Right renal cortex interstitium (tissue), 3 donors: ENCODE data around the gene PIP4K2A. TPM values are rescaled to one million over a fixed set of nuclear protein-coding genes. Genes with fewer than 3 reads are reported as not detected.
"Not testable (repeated sequence)": the region's sequence is repeated elsewhere in the genome, so short reads cannot be mapped to it uniquely, and the experiment has no call there.

Source experiments
- DNase-seq, 3 donors: peaks; one replicate each; pipeline ENCODE4 v3.0.0-alpha.2; 2013; ENCODE audit warnings: low read depth in 3 of 3, low spot score in 2 of 3
- polyA plus RNA-seq, 3 donors: library from polyadenylated mRNA; unstranded; fragments of 120-200 nt; gene quantifications; one replicate each; pipeline ENCODE4 v1.2.1, GENCODE V29; 2013; ENCODE audit not compliant: insufficient read length in 3 of 3

Gene PIP4K2A
- polyA plus RNA-seq, 3 donors: 25.9 to 28.9 (median 28.6) TPM

DNA sequence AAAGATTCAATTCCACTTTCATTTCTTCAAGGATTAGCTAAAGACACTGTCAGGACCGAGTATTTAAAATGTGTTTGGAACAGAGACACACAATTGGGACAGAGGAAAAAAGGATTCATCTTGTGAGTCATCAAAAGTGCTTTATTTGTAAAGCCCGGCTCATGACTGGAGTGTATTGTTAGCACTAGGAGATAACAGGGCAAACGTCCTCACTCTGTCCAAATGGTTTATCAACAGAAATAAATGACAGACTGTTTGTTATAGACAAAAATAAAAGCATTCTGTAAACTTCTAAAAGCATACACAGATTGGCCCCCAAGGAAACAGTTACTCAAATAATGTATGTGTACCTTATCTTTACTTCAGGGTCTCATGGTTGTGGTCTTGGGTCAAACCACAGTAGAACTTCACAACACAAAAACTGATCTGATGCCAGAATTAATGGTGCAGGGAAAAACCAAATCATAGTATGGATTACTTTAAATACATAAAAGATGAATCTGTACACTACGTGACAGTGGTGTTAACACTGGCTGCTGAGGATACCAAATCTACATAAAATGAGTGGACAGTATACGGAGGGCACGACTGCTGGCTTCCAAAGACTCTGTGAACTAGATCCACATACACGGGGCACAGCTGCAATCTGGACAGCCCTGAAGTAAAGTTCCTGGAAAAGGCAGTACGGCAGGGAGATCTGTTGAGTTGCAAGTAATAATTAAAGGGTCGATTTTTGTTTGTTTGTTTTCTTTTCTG, 179.4 kb downstream of the PIP4K2A start:
- no peak for DNase-seq

DNA sequence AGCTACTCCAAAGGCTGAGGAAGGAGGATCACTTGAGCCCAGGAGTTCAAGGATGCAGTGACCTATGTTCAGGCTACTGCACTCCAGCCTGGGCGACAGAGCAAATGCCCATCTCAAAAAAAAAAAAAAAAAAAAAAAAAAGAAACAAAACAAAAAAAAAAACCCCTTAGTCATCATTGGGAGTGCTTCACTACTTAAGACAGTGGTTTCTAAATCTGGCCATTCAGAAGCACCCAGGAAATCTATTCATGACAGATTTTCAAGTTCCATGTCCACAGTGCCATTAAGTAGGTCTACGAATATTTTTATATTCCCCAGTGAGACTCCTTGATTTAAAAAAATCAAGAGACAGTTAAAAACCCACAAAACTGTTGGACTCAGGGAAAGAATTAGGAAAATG, 182.9 kb downstream of the PIP4K2A start:
- DNase-seq: no peak

- DNase-seq: no peak
Observed at GRCh38 chr10:22531008-22531407, 183.4 kb downstream of the PIP4K2A start.

DNA sequence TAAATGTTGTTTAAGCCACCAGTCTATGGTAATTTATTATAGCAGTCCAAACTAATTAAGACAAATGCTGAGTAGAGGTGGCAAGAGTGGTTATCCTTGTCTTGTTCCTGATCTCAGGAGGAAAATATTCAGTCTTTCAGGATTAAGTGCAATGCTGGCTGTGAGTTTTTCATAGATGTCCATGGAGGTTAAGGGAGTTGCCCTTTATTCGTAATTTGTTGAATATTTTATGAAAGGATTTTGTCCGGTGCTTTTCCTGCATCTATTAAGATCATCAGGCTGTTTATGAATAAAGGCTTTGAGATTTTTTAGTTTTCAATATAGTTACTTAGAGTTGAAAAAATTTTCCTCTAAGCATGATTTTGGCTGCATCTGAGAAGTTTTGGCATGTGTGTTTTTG, 186.9 kb downstream of the PIP4K2A start:
- no peak for DNase-seq

DNA sequence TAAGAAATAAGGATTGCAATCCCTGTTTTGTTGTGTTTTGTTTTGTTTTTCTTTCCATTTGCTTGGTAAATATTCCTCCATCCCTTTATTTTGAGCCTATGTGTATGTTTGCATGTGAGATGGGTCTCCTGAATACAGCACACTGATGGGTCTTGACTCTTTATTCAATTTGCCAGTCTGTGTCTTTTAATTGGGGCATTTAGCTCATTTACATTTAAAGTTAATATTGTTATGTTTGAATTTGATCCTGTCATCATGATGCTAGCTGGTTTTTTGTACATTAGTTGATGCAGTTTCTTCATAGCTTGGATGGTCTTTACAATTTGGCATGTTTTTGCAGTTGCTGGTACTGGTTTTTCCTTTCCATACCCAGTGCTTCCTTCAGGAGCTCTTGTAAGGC, 190.0 kb downstream of the PIP4K2A start:
- not testable (repeated sequence) for DNase-seq

- not testable (repeated sequence) for DNase-seq
Observed at GRCh38 chr10:22520645-22521044, 193.7 kb downstream of the PIP4K2A start.

- no peak for DNase-seq
Observed at GRCh38 chr10:22518167-22518724, 196.1 kb downstream of the PIP4K2A start.

DNA sequence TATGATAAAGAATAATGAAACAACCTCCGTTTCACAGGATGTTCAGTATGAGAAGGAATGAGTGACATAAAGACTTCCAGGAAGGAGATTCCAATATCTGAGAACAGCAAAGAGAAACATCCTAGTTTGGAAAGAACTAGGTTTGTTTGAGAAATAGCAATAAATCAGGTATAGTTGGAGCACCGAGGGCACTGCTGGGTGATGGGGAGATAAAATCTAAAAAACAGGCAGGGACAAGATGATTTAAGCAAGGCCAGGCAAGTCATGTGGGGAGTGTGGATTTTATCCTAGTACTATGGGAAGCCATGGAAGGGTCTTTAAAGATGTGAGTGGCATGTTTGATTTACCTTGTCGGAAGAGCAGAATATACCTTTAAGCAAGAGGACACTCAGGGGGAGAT, 199.4 kb downstream of the PIP4K2A start:
- no peak for DNase-seq

GRCh38 chr10:22514414-22514758, 200.0 kb downstream of the PIP4K2A start:
- not testable (repeated sequence) for DNase-seq

- DNase-seq: not testable (repeated sequence)
Observed at GRCh38 chr10:22513483-22514413, 200.6 kb downstream of the PIP4K2A start.

DNA sequence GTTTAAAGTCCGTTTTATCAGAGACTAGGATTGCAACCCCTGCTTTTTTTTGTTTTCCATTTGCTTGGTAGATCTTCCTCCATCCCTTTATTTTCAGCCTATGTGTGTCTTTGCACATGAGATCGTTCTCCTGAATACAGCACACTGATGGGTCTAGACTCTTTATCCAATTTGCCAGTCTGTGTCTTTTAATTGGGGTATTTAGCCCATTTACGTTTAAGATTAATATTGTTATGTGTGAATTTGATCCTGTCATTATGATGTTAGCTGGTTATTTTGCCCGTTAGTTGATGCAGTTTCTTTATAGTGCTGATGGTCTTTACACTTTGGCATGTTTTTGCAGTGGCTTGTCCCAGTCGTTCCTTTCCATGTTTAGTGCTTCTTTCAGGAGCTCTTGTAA, 202.4 kb downstream of the PIP4K2A start:
- DNase-seq: not testable (repeated sequence)

DNA sequence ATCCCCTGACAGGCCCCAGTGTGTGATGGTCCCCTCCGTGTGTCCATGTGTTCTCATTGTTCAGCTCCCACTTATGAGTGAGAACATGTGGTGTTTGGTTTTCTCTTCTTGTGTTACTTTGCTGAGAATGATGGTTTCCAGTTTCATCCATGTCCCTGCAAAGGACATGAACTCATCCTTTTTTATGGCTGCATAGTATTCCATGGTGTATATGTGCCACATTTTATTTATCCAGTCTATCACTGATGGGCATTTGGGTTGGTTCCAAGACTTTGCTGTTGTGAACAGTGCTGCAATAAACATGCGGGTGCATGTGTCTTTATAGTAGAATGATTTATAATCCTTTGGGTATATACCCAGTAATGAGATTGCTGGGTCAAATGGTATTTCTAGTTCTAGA, 206.2 kb downstream of the PIP4K2A start:
- DNase-seq: not testable (repeated sequence)

DNA sequence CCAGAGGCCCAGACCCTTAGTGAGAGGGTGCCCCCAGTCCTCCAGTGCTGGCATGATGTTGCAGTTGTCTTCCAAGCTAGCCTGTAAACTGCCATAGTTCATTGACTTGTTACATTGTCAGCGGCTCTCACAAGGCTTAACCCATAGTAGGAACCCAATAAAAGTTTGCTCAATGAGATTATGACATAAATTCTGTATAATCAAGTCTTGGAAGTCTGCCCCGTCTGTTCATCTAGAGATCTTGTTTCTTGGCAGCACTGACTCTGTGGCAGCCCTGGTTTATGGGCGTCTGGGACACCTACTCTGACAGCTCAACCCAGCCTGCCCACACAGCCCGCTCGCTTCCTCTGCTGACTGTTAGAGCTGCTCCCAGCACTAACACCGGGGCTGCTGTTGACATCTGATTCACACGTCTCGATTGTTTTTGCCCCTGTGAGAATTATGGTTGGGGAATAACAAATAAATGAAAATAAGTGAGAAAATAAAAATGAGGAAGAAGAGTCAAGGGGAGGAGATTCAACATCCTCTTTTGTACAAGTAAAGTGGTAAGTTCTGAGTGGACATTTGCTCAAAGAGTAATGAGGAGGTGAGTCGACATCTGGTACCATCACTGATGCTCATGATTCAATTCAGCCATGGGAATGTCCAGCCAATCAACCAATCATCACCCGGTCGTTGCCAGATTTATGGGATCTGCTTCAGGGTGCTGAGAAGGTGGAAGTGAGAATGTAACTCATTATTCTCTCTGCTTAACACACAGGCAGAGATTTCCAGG, 208.3 kb downstream of the PIP4K2A start:
- no peak for DNase-seq

DNA sequence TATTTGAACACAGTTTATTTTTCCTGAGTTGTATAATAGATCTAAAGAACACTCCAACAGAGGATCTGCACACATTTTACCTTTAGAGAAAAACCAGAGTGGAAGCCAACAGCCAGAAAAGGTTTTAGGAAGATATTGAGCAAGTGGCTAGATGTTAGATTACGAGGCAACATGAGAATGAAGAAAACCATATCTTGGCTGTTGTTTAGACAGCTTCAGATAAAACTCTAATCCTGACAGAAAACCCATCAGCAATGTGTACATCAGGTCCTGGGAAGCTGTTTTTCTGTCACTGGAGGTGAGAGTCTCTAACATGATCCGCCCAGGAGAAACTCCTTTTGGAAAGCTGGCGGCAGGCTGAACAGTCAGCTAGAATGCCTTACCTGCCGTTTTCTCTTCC, 209.6 kb downstream of the PIP4K2A start:
- no peak for DNase-seq

DNA sequence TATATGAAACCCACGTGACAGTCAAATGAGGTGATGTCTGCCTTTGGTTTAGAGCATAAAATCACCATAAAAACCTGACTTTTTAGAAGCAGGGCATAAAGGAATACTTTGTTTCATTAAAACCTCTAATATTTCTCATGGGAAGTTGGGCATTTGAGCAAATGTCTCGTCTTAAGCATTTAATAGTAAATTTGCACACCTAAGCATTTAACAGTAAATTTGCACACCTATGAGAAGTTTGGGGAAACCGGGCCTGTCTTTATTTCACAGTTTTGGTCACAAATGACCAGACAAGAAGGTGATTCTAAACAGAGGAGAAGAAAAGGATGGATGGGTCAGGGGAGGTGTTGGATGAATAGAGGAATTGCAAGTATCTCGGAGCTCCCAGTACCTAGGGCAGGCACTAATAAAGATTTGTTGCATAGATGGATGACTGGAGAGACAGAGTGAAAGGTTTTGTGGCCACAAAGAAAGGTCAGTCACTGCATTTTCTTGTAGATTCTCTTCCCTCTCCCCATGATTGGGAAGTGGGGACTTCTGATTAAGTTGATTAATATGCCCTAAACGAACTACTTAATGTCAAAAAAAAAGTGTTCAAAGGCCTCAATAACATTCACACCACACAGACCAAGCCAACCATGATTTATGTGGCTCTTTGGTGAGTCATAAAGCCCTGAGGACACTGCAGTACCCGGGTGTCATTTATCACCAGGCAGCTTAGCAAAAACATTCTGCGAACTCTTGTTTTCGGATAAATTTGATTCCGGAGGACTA, 210.9 kb downstream of the PIP4K2A start:
- no peak for DNase-seq

- DNase-seq: no peak
Observed at GRCh38 chr10:22501863-22502262, 212.5 kb downstream of the PIP4K2A start.

DNA sequence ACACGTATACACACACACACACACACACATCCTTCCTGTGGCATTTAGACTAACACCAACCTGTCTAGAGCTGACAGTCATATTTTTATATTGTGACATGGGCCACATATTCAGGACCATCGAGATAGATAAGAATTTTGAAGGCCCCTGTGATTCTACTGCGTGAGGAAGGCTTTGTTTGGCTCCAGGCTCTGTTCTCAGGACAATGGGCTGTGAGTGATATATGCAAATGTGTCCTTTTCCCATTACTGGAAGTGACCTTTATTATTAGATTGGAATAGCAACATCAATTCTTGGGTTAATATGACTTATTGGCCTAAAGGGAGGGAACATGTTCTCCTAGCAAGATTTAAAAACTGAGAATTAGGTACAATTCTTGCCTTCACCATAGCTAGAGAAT, 213.0 kb downstream of the PIP4K2A start:
- DNase-seq: no peak

- DNase-seq: no peak
Observed at GRCh38 chr10:22500656-22501340, 213.6 kb downstream of the PIP4K2A start.

GRCh38 chr10:22499973-22500372, 214.4 kb downstream of the PIP4K2A start:
- DNase-seq: not testable (repeated sequence)
